ENCODE data around the gene ARFGAP2.

Gene ARFGAP2

GRCh38 chr11:47184711-47185304, 8.1 kb upstream of the ARFGAP2 start:
- TF ChIP-seq JUND (IDR thresholded peaks at IDR 0.05; ENCODE audit: low read depth): no peak
- DNase-seq (ENCODE audit: low read depth in 1 of 2, low spot score in 1 of 2): peak in 1 of 2 experiments; percentile 54

GRCh38 chr11:47183969-47184368, 7.3 kb upstream of the ARFGAP2 start:
- DNase-seq (ENCODE audit: low read depth in 1 of 2, low spot score in 1 of 2): no peak
- no peak for TF ChIP-seq JUND (IDR thresholded peaks at IDR 0.05; ENCODE audit: low read depth)
- in situ Hi-C loops (cut with HindIII; ENCODE audit: low pct_unique_long_range_greater_than_20kb, low sequenced_read_pairs): no loop called here

More at GRCh38 chr11:47184711-47185304, 8.1 kb upstream of the ARFGAP2 start:
- in situ Hi-C loops (cut with HindIII; ENCODE audit: low pct_unique_long_range_greater_than_20kb, low sequenced_read_pairs): no loop called here

GRCh38 chr11:47183031-47183856, 6.6 kb upstream of the ARFGAP2 start:
- no peak for TF ChIP-seq JUND (IDR thresholded peaks at IDR 0.05; ENCODE audit: low read depth)
- in situ Hi-C loops (cut with HindIII; ENCODE audit: low pct_unique_long_range_greater_than_20kb, low sequenced_read_pairs): no loop called here
- no peak for DNase-seq (ENCODE audit: low read depth in 1 of 2, low spot score in 1 of 2)

GRCh38 chr11:47182380-47182779, 5.7 kb upstream of the ARFGAP2 start:
- in situ Hi-C loops (cut with HindIII; ENCODE audit: low pct_unique_long_range_greater_than_20kb, low sequenced_read_pairs): no loop called here
- no peak for DNase-seq (ENCODE audit: low read depth in 1 of 2, low spot score in 1 of 2)
- no peak for TF ChIP-seq JUND (IDR thresholded peaks at IDR 0.05; ENCODE audit: low read depth)

DNA sequence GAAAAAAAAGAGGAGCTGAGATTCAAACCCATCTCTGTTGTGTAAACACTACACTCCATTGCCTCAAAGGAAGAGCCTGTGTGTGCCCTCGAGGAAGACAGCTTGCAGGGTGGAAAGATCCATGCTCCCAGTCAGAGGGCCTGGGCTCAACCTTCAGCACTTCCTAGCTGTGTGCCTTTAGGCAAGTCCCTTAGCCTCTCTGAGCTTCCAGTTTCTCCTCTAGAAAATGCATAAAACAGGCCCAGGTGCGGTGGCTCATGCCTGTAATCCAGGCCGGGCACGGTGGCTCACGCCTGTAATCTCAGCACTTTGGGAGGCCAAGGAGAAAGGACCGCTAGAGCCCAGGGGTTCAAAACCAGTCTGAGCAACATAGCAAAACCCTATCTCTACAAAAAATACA, 4.6 kb upstream of the ARFGAP2 start:
- no peak for TF ChIP-seq JUND (IDR thresholded peaks at IDR 0.05; ENCODE audit: low read depth)
- no peak for DNase-seq (ENCODE audit: low read depth in 1 of 2, low spot score in 1 of 2)
- in situ Hi-C loops (cut with HindIII; ENCODE audit: low pct_unique_long_range_greater_than_20kb, low sequenced_read_pairs): no loop called here

DNA sequence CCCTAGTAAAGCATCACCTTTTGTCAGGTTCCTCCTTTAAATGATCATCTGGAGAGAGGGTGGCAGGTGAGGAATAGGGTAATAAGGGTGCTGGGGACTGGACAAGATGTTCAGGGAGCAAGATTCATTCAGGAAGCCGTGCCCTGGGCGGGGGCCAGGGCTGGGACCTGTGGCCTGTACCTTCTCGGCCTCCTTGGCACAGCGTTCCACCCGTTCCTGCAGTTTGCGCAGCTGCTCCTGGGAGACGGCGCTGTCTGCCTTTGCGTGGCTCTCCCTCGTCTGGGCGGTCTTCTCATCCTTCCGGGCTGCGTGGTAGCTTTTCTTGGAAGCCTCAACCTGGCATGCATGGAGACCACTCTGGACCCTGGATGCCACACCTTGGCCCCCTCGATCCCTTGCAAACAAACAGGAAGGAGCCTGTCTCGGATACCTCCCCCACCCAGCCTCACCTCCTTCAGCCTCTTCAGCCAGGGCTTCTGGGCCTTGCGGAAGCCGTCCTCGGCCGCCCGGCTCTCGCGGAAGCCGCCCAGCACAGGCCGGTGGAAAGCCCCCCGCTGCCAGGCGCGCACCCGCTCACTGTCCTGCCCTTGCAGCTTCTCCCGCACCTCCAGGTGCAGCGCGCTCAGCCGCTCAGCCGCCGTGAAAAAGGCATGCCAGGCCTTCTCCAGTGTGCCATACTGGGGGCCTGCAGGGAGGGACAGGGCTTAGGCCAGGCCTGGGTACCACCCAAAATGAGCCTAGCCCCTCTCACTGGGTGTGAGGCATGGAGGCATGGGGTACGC, 3.5 kb upstream of the ARFGAP2 start:
- no peak for TF ChIP-seq JUND (IDR thresholded peaks at IDR 0.05; ENCODE audit: low read depth)
- in situ Hi-C loops (cut with HindIII; ENCODE audit: low pct_unique_long_range_greater_than_20kb, low sequenced_read_pairs): no loop called here
- no peak for DNase-seq (ENCODE audit: low read depth in 1 of 2, low spot score in 1 of 2)

GRCh38 chr11:47179655-47179991, 2.9 kb upstream of the ARFGAP2 start:
- in situ Hi-C loops (cut with HindIII; ENCODE audit: low pct_unique_long_range_greater_than_20kb, low sequenced_read_pairs): no loop called here
- no peak for TF ChIP-seq JUND (IDR thresholded peaks at IDR 0.05; ENCODE audit: low read depth)
- peak; percentile 65 to 78 for DNase-seq (ENCODE audit: low read depth in 1 of 2, low spot score in 1 of 2)

GRCh38 chr11:47178737-47179654, 2.3 kb upstream of the ARFGAP2 start:
- in situ Hi-C loops (cut with HindIII; ENCODE audit: low pct_unique_long_range_greater_than_20kb, low sequenced_read_pairs): no loop called here
- no peak for TF ChIP-seq JUND (IDR thresholded peaks at IDR 0.05; ENCODE audit: low read depth)
- no peak for DNase-seq (ENCODE audit: low read depth in 1 of 2, low spot score in 1 of 2)

DNA sequence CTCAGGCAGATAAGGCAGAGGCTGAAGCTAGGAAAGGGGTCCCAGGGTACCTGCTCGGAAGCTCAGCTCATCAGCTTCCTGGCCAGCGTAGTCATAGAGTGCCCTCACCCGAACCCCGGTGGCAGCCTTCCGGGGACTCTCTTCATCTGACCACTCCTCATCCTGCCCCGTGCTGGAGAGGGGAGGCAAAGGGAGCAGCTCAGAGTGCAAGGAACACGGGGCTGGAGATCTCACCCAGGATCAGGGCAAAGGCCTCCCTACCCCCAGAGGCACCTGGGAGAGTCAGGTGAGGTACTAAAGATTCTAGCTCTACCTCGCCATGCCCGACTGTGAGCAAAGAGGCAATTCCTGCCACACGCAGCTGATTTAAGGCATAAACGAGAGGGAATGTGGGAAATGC, 1.6 kb upstream of the ARFGAP2 start:
- in situ Hi-C loops (cut with HindIII; ENCODE audit: low pct_unique_long_range_greater_than_20kb, low sequenced_read_pairs): no loop called here
- no peak for DNase-seq (ENCODE audit: low read depth in 1 of 2, low spot score in 1 of 2)

DNA sequence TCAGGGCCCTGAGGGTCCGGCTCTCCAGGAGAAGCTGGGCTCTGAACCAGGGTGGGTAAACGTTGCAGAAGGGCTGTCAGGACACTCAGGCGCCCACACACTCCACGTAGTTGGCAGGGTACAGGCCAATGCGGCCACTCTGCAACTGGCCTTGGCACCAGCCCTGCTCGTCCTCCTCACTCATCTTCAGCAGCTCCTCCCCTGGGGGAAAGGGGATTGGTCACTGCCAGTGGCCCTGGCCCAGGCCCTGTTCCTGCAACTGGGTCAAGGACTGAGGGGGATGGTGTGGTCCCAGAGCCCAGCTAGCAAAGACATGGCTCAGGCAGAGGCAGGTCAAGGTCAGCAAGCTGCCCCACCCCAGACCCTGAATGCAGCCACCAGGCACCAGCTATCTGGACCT, 1.2 kb upstream of the ARFGAP2 start:
- TF ChIP-seq JUND (IDR thresholded peaks at IDR 0.05; ENCODE audit: low read depth): no peak
- in situ Hi-C loops (cut with HindIII; ENCODE audit: low pct_unique_long_range_greater_than_20kb, low sequenced_read_pairs): no loop called here
- DNase-seq (ENCODE audit: low read depth in 1 of 2, low spot score in 1 of 2): no peak

More for the DNA sequence above, 1.6 kb upstream of the ARFGAP2 start:
- TF ChIP-seq JUND (IDR thresholded peaks at IDR 0.05; ENCODE audit: low read depth): no peak

GRCh38 chr11:47177229-47177845, 658 bp upstream of the ARFGAP2 start:
- in situ Hi-C loops (cut with HindIII; ENCODE audit: low pct_unique_long_range_greater_than_20kb, low sequenced_read_pairs): no loop called here
- no peak for TF ChIP-seq JUND (IDR thresholded peaks at IDR 0.05; ENCODE audit: low read depth)

More at GRCh38 chr11:47177229-47177845, 658 bp upstream of the ARFGAP2 start:
- peak; percentile 46 to 82 for DNase-seq (ENCODE audit: low read depth in 1 of 2, low spot score in 1 of 2)
